Stimulated activated CD4-positive, alpha-beta T cell treated with anti-CD3 and anti-CD28 coated beads, Interleukin-1b, Interleukin-23, amount 100 ng/mL, for 24 hours (primary cell): ENCODE results near the gene CD80.
"Not testable (repeated sequence)": the region's sequence is repeated elsewhere in the genome, so short reads cannot be mapped to it uniquely, and the experiment has no call there.

Source experiments
- DNase-seq, 4 experiments: peaks; one replicate each; pipeline ENCODE4 v3.0.0-alpha.2; 2020; ENCODE audit warnings: low read depth in 4 of 4, low spot score in 1 of 4

The CD80 gene

GRCh38 chr3:119582178-119582577, 22.8 kb upstream of the CD80 start:
- no peak for DNase-seq

GRCh38 chr3:119580067-119580760, 20.8 kb upstream of the CD80 start:
- no peak for DNase-seq

GRCh38 chr3:119579366-119580066, 20.1 kb upstream of the CD80 start, which contains the start of gene ADPRH:
ADPRH (plus strand) TSS chr3:119579492; CDS start chr3:119582170, 2,678 bp downstream.
- DNase-seq = peak in 3 of 4 experiments; percentile 19 to 51 (median 33)

GRCh38 chr3:119575507-119575906, 16.1 kb upstream of the CD80 start:
- no peak for DNase-seq

GRCh38 chr3:119571688-119572087, 12.3 kb upstream of the CD80 start:
- no peak for DNase-seq

GRCh38 chr3:119571230-119571629, 11.8 kb upstream of the CD80 start:
- no peak for DNase-seq

- no peak for DNase-seq
Observed at GRCh38 chr3:119570229-119570628, 10.8 kb upstream of the CD80 start.

GRCh38 chr3:119569156-119569555, 9.7 kb upstream of the CD80 start:
- DNase-seq = no peak

GRCh38 chr3:119563334-119563733, 3.9 kb upstream of the CD80 start:
- DNase-seq = not testable (repeated sequence)

- no peak for DNase-seq
Observed at GRCh38 chr3:119562307-119562961, 3.0 kb upstream of the CD80 start.

- no peak for DNase-seq
Observed at GRCh38 chr3:119560160-119560559, 746 bp upstream of the CD80 start.

GRCh38 chr3:119558626-119559317, 642 bp downstream of the CD80 start:
- no peak for DNase-seq

GRCh38 chr3:119557877-119558269, 1.5 kb downstream of the CD80 start:
- no peak for DNase-seq

GRCh38 chr3:119557192-119557876, 2.1 kb downstream of the CD80 start:
- DNase-seq = no peak

GRCh38 chr3:119555929-119556328, 3.5 kb downstream of the CD80 start:
- no peak for DNase-seq

GRCh38 chr3:119555309-119555735, 4.1 kb downstream of the CD80 start:
- DNase-seq = no peak

GRCh38 chr3:119553823-119554415, 5.5 kb downstream of the CD80 start:
- no peak for DNase-seq

GRCh38 chr3:119552928-119553327, 6.5 kb downstream of the CD80 start:
- DNase-seq = not testable (repeated sequence)

- DNase-seq = no peak
Observed at GRCh38 chr3:119551598-119551997, 7.8 kb downstream of the CD80 start.

GRCh38 chr3:119550192-119550910, 9.1 kb downstream of the CD80 start:
- DNase-seq = no peak
